Activated T-cell treated with anti-CD3 and anti-CD28 coated beads for 48 hours (primary cell): ENCODE measurements around the gene P2RY2.
"Not testable (repeated sequence)": the region's sequence is repeated elsewhere in the genome, so short reads cannot be mapped to it uniquely, and the experiment has no call there.

Experiments used
- DNase-seq: peaks from one replicate; pipeline ENCODE4 v3.0.0-alpha.2; 2020; ENCODE audit warnings: low read depth

Gene P2RY2

DNA sequence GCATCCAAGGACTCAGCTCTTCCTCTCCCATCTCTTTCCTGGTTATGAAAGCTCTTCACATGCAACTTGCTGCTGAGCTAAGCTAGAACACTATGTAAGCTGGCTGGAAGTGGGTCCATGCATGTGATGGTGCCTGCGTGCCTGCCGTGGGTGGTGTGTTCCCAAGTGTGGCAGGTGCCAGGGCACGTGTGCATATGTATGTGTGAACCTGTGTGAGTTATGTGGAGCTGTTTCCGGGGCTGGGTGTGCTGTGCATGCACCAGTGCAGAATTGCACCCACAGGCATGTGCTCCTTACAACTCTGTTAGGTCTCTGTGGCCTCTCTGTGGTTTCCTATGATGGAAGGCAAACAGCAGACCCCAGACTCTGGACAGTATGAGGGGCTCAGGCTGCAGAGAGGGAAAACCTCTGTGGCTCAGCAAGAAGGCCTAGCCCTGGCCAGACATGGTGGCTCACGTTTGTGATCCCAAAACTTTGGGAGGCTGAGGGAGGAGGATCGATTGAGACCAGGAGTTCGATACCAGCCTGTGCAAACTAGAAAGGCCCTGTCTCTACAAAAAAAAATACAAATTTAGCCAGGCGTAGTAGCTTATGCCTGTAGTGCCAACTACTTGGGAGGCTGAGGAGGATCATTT lies 49.9 kb downstream of the P2RY2 start:
- no peak for DNase-seq

DNA sequence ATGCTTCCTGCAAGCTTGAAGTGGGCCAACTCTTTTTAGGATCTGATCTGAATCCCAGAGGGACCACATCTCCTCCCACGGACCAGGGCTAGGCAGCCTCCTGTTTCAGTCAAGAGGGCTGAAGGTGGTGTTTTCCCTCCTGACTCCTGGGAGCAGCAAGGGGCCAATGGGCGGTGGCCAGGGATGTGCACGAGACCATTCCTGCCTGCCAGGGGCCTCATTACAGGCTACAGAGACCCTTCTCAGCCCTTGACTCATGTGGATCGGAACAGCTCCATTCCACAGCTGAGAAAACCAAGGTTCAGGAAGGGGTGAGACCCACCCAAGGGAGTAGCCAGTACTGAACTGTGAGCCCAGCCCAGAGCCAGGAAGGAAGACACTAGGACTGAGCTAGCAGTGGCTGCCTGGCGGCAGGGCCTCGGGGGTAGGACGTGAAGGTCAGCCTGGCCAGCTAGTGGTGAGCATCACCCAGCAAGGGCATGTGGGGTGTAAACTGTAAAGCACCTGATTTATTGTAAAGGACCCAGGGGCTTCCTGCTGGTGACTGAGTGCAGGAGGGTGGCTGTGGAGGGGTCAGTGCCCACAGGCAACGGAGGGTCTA lies 50.7 kb downstream of the P2RY2 start:
- DNase-seq = no peak

DNA sequence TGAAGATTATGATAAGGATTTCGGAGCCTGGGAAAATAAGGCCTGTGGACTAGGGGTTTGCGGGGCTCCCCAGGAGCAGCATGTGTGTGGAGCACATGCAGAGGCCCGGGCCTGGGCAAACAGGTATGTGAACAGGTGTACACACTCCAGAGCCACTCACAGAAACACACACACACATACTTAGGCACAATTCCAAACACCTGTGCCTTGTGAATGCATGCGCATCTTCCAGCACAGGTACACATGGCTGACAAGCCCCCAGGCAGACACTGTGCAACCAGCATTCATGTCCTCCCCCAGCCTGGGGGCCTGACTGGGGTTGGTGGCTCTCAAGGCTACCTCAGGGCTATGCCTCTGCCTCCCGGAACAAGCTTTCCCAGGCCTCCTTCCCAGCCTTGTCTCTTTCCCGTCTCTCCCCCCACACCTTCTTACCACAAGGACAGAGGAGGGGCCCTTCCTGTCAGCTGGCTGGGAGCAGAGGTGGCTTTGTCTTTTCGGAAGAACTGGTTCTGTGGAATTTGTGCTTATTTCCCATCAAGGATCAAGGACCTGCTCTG lies 51.5 kb downstream of the P2RY2 start:
- DNase-seq = no peak

DNA sequence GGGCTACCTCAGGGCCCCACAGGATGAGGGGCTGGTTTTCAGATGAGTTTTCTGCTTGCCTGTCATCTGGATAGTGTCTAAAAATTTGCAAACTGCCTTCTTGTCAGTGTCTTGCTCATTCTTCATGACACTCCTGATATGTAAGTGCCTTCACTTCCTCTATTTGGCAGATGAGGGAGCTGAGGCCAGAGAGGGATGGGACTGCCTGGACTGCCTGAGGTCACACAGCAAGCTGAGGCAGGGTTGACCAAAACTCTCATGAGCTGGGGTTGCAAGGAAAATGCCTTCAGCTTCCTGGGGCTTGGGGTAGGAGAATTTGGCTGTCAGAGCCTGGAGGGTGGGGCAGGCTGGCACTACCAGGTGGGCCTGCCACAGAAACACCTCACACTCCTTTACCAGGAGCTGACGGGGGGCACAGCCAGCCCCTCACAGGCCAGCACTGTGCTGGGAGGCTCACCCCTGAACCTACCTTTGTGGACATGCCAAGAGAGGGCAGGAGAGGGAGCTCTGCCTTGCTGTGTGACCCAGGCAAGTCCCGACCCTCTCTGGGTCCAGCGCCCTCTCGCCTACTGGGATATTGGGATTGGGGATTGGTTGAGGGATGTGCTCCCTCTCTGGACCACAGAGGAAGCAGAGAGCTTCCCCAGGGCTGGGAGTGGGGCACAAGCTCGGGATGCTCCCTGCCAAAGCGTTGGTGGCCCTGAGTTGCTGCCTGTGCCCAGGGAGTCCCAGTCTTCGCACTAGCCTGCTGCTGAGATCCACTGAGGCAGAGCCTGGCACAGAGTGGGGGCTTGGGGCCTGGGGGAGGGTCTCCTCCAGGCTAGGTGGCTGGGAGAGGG lies 52.2 kb downstream of the P2RY2 start:
- DNase-seq = no peak

DNA sequence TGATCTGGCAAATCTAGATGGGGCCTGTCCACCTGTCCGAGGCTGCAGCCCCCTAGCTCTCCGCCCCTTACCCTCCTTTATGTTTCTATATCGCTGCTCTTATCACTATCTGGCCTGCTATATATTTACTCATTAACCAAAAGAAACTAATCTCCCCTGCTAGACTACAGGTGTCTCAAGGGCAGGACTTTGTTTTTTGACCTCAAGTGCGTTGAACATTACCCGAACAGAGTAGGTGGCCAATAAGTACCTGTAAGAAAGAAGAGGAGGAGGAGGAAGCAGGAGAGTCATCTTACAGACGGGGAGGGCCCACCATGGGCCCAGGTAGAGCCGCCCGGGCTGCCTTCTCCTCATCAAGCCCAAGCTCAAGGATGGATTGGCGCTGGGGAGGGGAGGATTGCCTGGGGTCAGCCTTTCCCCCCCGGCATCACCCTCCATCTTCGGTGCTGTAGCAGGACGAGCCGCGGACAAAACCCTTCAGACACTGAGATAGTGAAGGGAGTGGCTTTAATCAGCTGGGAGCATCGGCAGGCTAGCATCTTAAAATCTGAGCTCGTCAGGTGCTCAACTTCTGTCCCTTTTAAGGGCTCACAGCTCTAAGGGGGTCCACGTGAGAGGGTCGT lies 52.9 kb downstream of the P2RY2 start:
- DNase-seq = no peak

DNA sequence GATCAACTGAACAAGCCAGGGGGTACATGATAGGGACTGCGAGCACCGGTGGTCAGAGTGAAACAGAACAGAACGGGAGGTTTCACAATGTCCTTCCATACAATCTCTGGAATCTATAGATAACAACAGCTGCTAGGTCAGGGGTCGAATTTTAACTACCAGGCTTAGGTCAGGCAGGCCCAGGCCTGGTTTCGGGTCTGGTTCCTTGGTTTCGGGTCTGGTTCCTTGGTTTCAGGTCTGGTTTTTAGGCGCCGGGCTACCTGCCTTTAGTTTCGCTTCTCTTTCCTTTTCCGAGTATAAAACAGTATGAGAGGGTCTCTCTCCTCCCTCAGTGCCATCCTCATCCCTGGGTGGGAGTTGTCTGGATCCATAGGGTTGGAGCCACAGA lies 53.4 kb downstream of the P2RY2 start:
- DNase-seq = not testable (repeated sequence)

DNA sequence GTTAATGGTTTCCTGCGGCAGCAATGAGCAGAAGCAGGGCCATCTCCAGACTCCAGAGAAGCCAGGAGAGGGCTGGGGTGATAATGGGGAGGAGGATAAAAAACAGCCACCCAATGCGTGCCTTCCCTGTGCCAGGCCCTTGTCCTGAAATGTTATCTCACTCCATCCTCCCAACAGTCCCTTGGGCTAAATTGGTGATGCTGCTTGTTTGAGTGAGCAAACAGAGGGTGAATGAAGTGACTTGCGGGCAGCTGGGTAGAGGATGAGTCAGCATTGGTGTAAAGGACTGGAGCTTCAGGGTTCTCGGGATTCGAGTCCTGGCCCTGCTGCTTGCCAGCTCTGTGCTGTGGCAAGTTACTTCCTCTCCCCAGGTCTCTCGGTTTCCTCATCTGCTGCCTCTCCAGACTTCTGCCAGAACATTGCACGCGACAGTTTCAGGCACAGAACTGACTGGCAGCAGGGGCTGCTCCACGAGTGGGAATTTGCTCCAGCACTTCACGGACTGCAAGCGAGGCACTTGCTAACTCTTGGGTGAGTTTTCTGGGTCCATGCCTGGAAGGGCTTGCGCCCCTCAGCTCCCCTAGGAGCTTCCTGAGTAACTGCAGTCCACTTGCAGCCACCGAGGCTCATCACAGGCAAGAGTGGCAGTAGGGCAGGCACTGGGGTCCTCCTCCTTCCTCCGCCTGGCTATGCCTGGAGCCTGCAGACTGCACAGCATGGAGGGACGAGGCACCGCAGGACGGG lies 54.0 kb downstream of the P2RY2 start, which contains the start of gene P2RY6:
Gene P2RY6 (plus strand): TSS at position 403 of the 744 bp plus-strand sequence. CDS start 24,181 bp downstream, outside the sequence.
- DNase-seq = no peak

DNA sequence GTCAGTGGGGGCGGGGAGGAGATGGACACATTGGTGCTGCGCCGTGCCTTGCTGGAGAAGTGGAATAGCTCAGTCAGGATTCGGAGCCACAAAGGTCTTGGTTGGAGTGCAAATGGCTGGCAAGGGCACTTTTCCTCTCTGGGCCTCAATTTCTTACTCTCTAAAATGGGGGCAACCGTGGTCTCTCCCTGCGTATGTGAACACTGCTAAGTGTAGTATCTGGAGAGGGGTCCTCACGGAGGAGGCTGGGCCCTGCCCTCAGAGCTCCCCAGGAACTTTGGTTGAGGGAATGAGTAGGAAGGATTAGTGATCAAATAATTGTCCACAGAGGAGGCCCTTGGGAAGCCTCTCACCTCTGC lies 54.6 kb downstream of the P2RY2 start:
- DNase-seq = no peak

DNA sequence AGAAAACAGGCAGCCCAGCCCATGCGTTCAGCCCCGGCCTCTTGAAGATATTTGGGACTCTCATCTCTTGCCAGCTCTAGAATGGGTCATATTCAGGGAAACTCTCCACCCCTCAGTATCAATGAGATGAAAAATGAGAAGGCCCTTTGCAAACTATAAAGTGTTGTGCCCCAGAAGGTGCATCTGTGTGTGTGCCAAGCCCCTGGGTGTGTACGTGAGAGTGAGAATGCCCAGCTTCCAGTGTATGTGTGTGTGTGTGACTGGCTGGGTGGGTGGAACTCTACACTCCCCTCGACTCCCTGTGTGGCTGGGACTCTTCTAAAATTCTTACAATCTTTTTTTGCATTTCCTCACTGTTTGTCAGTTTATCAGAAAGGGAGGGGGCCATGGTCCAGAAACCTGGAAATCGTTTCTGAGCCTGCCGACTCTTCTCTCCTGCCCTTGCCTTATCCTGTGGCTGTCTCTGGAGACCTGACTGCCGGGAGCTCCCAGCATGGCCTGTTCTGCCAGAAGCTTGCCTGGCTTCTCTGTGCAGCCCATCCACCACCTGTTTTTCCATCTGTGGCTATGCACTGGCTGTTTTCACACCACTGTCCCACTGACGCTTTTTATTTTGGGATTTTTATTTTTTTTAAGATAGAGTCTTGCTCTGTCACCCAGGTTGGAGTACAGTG lies 55.3 kb downstream of the P2RY2 start:
- DNase-seq = no peak

DNA sequence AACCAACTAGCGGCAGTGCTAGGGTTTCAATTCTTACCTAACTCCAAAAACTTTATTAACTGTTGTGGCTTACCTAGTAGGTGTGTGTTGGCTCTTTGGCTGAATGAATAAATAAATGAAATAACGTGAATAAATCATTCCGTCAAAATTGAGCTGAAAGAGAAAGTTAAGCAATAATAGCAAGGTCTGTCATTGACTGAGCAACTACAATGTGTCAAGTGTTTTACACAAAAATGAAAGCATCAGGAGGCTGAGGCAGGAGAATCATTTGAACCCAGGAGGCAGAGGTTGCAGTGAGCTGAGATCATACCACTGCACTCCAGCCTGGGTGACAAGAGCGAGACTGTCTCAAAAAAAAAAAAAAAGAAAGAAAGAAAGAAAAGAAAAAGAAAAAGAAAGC lies 56.1 kb downstream of the P2RY2 start:
- DNase-seq = not testable (repeated sequence)

DNA sequence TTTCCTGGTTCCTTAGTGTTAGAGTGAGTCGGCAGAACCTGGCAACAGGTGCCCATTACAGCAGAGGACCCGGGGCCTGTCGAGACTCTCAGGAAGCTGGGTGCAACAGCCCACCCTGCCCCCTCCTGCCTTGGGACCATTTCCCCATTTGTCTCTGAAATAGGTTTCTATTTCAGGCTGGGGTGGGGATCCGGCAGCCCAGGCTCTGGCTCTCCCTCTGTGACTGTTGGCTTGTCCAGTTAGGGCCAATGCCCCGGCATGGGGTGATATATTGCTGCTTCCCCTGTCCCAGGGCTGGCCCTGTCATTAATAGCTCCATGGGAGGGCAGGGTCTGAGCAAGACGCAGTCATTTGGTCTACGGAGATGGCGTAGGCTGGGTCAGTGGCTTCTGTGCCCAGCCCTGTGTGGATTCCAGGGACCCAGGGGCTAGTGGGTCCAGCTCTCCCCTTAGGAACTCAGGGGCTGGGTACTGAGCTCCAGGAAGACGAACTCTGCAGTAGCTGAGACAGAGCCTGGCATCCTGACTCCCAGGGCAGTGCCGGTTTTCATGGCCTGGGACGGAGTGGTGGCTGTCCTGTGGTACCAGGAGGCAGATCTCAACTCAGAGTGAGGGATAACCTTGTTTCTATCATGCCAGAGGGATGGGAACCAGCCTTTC lies 56.8 kb downstream of the P2RY2 start:
- DNase-seq = no peak

DNA sequence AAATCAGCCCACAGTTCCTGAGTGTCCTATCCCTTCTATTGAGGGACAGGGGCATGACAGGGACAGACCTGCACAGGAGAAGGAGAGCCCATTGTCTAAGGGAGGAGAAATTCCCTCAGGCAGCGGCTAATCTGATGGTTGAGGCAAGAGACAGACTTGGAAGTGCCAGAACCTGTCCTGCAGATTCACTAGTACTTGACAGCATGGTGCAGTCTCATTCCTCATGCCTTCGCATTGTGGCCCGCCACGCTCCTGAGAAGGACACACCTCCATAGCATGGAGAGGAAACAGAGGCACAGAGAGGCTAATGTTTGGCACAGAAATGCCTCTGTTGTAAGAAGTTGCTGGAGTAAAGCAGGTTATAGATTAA lies 57.3 kb downstream of the P2RY2 start:
- no peak for DNase-seq

DNA sequence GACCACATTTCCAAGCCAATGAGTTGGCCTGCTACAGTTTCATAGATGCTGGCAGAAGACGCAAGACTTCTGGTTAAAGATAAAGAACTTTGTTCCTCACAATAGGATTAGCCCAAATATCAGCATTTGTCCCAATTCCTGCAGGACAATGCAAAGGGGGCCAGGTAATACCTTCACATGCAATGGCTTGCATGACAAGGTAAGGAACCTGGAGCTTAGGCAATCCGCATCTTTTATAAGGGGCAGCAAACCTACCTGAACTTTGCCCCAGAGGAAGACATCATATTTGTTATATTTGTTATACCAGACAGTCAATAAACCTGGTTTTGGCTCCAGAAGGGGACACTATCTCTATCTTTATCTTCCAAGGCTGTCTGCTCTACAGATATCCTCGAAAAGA lies 59.4 kb downstream of the P2RY2 start:
- no peak for DNase-seq

DNA sequence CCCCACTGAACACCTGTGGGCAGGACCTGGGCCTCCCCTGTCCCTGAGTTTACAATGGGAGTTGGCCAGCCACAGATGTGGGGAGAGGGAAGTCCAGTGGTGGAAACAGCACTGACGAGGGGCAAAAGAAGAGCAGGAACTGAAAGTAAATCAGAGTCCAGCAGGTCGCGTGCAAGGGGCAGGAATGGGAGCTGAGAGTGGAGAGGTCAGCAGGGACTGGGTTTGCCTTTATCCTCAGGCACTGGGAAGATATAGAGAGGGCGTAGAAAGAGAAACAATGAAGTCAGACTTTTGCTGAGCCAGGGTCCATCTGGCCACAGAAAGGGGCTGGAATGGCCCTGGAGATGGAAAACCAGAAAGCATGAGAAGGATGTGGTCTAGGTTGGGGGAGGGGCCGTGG lies 62.5 kb downstream of the P2RY2 start:
- DNase-seq = no peak

DNA sequence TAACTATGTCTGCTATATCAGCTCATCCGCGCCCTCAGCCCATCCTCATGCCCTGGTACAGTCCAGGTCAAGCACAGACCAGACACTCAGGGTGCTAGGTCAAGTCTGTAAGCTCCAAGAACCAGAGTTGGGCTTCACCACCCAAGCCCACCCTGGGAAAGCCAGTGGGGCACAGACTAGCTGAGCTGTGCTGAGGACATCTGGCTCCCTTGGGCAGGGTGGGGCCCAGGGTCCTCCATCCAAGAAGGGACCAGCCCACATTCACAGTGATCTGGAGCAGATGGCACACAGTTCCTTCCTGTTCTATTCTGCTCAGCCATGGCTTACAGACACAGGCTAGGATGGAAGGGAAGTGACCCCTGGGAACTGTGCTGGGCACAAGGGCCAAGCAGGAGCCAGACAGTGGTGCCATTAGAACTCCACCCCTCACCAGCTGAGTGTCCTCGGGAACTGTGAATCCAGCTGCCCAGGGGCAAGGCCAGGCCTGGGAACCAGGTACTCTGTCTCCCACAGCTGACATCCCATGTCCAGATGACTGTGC lies 63.2 kb downstream of the P2RY2 start:
- no peak for DNase-seq

DNA sequence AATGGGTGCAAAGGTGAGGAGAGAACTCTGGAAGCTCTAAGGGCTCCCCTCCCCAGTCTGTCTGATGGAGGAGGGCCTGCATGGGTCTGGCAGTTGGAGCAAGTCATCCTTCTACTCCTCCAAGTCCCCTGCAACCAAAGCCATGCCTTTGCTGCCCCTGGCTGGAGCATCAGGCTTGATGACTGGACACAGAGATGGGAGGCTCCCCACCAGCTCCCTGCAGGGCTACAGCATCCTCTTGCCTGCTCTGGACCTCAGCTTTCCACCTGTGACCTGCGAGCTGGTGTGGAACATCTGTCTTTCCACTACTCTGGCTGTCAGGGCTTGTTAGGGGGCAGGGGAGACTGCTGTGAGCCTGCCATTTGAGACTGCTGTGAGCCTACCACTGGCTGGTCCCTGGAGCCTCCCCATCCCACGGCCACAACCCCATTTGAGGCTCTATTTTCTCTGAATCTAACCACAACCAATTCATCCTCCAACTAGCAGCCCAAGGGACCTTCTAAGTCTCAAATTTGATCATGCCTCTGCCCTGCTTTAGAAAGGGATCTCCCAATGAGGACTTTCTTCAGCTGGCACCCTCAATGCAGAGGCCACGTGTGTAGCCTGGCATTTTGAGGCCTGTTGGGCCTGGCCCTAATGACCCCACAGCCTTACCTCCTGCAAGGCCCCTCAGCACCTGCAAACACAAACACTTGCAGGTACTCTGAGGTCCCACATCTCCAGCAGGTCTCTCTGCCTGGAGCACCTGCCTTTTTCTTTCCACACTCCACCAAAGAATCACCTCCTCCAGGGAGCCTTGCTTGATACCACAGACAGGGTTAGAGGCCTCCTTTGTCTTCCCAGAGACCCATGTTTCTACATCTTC lies 63.9 kb downstream of the P2RY2 start:
- no peak for DNase-seq

DNA sequence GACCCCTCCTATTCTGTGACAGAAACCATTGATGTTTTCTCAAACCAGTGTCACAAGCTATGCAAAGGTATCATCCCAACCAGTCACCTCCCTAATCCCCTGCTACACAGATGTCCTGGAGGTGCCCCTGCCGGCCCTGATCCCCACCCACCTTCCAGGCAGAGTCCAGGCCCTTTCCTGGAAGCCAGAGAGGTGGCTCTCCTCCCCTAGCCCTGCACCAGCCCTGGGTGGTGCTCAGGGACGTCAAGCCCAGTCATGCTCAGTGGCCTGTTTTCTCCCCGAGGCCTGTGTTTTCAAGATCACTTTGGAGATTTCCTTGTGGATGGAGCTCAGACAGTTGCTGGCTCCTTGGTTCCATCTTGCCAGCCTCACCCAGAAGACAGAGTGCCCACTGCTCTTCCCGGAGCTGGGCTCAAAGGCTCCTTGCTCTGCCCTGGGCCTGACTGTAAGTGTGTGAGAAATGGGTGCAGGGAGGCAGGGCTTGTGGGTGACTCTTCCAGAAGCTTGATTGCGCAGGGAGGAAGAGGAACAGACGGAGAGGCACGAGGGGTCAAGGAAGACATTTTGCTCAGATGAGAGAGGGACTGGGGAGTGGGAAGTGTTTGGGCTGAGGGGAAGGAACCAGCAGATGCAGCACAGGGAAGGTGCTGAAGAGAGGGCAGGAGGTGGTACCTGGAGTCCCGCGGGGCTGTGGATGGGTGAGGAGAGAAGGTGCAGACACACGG lies 65.4 kb downstream of the P2RY2 start:
- no peak for DNase-seq

DNA sequence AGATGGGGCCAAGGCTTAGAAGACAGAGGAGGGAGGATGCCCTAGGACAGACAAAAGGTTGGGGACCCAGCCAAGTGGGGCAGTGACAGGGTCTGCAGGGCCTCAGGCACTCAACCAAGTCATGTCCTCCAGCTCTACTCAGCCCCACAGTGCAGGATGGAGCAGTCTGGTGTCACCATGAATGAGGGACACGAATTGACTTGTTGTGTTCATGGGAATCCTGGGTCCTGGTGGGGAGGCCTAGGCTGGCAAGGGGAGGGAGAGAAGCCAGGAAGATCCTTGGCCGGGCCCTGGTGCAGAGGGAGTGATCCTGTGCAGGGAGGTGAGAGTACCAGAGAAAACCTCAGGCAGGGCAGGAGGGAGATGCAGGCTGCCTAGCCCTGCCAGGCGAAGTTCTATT lies 66.0 kb downstream of the P2RY2 start:
- no peak for DNase-seq

DNA sequence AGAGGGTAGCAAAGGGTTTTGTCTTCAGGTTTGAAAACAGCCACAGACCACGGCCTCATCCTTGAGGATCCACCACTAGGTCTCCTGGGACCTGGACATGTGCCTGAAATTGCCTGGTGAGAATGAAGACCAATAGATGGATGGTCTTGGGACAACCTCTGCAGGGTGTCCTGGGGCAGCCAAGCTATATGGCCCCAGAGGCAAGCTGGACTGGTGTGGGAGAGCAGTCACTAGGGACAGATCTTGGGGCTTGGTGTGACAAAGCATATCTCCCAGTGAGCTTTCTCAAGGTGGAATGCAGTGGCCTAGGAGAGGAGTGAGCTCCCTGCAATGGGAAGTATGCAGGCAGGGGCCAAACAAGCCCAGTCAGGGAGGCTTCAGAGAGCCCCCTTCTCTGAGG lies 67.6 kb downstream of the P2RY2 start:
- no peak for DNase-seq
